HG02970 (cell line): ENCODE results near the gene CRABP2.

Experiments used
- ATAC-seq: cut with Tn5 transposase; IDR thresholded peaks from one replicate; pipeline ENCODE4 v1.9.1; 2021; ENCODE audit warnings: mild to moderate bottlenecking, moderate library complexity, moderate number of reproducible peaks; ENCODE audit not compliant: unreplicated experiment, low FRiP score

Gene CRABP2

GRCh38 chr1:156705321-156705917, at the start of gene CRABP2:
Gene CRABP2, minus strand, starts transcription at chr1:156705583. Its CDS starts 137 bp downstream, at chr1:156705446.
- no peak for ATAC-seq

GRCh38 chr1:156754219-156754618, 48.8 kb upstream of the CRABP2 start:
- ATAC-seq: no peak

DNA sequence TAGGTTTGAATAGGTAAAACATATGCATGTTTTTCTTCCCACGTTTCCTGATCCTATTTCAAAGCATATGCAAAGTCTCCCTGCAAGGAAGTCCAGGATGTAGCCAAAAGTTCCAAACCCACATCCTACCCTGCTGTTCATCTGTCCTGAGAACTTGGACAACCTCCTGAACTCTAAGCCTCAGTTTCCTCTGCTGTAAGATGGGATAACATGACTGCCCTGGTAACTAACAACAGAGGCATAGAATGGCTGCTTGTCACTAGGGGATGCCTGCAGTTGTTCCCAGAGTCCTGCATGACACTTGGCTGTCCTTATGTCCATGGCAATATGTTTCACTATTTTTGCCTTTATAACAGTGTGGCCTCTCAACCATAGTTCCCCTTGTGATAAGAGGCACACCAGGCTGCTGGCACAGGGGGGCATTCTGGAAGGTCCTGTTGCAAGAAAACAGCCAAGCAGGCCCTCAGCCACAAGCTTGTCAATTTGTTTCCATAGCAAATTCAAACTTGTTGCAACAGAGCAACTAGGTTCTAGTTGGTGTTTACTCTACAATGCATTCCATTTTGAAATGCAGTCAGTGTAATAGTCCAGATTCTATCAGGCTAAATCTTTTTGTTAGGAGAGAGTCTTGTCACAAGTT, 47.6 kb upstream of the CRABP2 start:
- ATAC-seq: no peak

GRCh38 chr1:156751757-156752481, 46.5 kb upstream of the CRABP2 start:
- ATAC-seq: peak; percentile 55

DNA sequence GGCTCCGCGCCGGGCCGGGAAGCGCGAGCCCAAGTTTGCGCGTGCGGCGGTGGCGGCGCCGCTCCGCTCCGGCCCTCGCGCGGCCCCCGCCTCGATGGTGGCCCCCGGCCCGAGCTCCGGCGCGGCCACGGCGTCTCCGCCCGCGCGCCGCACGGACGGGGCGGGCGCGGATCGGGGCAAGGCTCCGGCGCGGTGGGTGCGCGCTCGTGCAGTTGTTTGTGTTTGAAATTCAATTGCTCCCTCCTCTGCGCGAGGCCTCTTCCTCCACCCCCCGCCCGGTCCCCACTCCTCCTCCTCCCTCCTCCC, 46.0 kb upstream of the CRABP2 start, which contains the start of gene HDGF:
HDGF (minus strand) TSS at position 225 of the 306 bp plus-strand sequence. CDS start 246 bp downstream, outside the sequence.
- ATAC-seq: peak; percentile 23

DNA sequence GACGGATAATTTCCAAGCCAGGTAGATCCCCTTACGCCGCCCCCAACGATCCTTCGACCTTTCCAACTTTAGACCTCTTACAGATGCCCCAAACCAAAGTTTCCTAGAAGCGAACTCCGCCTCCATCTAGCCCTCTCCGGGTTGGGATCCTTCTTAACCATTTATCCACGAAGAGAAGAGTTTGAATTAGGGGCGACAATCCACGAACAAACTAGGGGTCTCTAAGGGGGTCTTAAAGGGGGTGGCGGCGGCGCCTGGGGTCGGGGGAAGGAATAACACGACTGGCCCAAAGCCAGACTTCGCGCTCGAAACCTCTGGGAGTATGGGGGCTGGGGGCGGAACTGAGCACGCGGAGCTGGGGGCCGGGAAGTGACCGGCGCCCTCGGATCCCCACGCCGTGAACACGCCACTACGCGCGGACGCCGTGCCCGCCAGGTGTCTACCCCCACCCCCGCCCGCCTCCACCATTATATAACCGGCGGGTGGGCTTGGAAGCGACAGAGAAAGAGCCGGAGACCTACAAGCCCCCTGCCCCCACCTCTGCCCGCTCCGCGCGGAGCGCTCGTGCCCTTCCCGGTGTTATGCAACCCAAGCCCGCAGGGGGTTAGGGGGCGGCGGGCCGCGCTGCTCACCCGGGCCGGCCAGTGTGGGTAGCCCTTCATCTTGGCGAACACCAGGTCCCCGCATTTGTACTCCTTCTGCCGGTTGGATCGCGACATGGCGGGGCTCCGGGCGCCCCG, 45.5 kb upstream of the CRABP2 start:
- peak; percentile 18 for ATAC-seq

DNA sequence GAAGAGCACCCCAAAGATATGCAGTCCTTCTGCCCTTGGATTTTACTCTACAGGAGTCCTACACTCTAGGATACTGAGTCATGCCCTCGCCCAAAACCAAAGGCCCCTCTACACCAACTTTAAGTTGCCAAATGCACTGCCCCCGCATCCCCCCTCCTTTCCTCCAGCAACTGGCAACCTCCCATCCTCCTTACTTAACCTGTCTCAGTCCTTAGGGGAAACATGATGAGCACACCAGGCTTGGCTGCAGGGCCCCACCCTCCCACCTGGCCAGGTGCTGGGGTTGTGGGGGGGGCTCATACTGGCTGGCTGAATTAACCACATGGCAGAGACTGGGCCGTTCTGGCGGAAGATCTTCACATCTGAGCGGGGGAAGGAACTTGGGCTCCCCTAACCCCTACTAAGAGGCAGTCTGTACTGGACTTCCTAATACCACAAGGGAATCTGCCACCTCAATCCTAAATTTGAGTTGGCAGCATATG, 44.8 kb upstream of the CRABP2 start:
- ATAC-seq: no peak

GRCh38 chr1:156749419-156750118, 44.2 kb upstream of the CRABP2 start:
- no peak for ATAC-seq

- no peak for ATAC-seq
Measured at GRCh38 chr1:156748670-156749418, 43.5 kb upstream of the CRABP2 start.

GRCh38 chr1:156747742-156748669, 42.6 kb upstream of the CRABP2 start:
- no peak for ATAC-seq

GRCh38 chr1:156746728-156747631, 41.6 kb upstream of the CRABP2 start:
- no peak for ATAC-seq

GRCh38 chr1:156746406-156746727, 41.0 kb upstream of the CRABP2 start:
- ATAC-seq: no peak

GRCh38 chr1:156745881-156746280, 40.5 kb upstream of the CRABP2 start:
- ATAC-seq: no peak

- ATAC-seq: no peak
Measured at GRCh38 chr1:156744786-156745419, 39.5 kb upstream of the CRABP2 start.

- ATAC-seq: no peak
Measured at GRCh38 chr1:156744344-156744743, 39.0 kb upstream of the CRABP2 start.

DNA sequence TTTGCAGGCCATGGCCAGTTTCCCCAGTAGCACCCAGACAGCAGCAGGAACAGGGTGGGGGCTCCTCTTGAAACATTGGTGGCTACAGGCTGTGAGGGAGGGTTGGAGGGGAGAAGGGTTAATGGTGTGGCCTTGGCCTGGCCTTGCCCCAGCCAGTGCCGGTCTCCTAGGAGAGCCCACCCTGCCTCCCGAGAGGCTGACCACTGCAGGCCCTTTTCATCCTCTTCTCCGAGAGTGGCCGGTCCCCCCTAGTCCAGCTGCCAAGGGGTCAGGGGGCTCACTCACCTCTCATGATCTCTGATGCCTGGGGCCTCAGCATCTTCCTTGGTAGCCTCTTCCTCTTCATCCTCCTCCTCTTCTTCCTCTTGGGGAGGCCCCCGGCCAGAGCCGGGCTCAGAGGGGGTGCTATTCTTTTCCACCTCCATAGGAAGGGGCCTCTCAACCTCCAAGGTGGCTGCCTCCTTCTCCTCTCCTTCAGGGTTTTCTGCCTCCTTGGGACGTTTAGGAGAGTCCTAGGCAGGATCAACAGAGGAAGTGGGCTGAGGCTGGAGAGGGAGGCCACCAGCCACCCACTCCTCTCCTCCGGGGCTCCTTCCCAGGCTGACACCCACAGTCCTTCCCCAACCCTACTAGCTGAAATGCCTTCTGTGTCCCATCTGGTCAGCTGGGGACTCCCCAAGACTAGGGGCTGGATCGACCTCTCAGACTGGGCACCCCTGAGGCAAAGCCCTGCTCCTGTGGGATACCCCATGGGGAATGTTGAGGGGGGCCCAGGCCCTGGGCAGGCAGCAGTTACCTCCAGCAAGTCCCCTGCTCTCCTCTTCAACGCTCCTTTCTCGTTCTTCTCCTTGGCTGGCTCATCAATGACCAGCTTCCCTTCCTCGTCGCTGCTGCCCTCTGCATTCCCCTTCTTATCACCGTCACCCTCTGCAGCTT, 38.3 kb upstream of the CRABP2 start:
- ATAC-seq: no peak
